Measurements from ENCODE around the gene PIM3. TPM values are rescaled to one million over a fixed set of nuclear protein-coding genes. Genes with fewer than 3 reads are reported as not detected.

The PIM3 gene
- total RNA-seq, 1 donor from 2014 or later, result 18.6 TPM

DNA sequence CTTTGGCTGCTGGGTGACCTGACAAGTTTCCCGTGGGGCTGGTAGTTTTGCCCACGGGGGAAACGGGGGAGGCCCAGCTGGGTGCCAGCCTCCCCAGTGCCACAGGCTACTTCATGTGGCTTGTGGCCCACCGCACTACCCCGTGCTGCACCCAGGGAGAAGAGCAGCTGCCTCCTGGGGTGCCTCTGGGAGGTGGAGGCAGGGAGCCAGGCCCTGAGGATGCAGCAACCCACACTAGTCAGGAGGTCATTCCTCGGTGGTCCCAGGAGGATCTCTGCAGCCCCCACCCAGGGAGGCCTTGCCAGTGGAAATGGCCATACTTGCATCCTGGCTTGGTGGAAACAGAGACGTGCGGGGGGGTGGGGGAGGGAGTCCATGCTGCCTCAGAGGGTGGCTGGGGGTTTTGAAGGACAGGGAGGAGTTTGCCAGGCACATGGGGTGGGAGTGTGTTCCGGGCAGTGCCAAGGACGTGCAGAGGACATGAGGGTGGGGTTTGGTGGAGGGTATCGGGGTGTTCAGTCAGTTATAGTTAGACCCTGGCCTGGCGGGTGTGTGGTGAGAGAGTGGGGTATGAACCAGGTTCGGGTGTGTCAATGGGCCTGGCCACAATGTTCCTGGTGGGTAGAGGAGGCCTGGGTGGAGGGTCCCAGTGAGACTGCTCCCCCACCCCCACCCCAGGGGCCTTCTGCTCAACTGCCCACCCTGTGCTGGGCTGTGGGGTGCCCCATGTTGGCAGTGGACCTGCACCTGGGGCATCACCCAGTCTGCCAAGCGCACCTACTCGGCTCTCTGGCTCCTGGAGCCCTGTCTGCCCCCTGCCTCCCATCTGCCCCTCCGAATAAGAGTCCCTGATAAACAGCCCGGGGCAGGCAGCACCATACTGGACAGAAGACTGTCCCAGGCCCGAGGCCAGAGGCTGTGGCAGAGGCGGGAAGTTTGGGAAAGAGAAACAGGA is 3.8 kb downstream of the PIM3 start:
- H3K4me1 Mint-ChIP-seq (ENCODE audit: unreplicated experiment), result peaks cover 35% of the 10 kb centered on the region
- H3K9me3 Mint-ChIP-seq (ENCODE audit: unreplicated experiment), result no peaks in the 10 kb centered on the region
- H3K27ac Mint-ChIP-seq (ENCODE audit: unreplicated experiment), result peak overlapping the region; percentile 64
- DNase-seq (ENCODE audit: extremely low spot score, unreplicated experiment), result no peak
- H3K36me3 Mint-ChIP-seq (ENCODE audit: unreplicated experiment), result peaks cover 7% of the 10 kb centered on the region
- H3K27me3 Mint-ChIP-seq (ENCODE audit: unreplicated experiment), result no peaks in the 10 kb centered on the region
- TF ChIP-seq, protein P1, sequence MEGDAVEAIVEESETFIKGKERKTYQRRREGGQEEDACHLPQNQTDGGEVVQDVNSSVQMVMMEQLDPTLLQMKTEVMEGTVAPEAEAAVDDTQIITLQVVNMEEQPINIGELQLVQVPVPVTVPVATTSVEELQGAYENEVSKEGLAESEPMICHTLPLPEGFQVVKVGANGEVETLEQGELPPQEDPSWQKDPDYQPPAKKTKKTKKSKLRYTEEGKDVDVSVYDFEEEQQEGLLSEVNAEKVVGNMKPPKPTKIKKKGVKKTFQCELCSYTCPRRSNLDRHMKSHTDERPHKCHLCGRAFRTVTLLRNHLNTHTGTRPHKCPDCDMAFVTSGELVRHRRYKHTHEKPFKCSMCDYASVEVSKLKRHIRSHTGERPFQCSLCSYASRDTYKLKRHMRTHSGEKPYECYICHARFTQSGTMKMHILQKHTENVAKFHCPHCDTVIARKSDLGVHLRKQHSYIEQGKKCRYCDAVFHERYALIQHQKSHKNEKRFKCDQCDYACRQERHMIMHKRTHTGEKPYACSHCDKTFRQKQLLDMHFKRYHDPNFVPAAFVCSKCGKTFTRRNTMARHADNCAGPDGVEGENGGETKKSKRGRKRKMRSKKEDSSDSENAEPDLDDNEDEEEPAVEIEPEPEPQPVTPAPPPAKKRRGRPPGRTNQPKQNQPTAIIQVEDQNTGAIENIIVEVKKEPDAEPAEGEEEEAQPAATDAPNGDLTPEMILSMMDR (IDR thresholded peaks at IDR 0.05), result no peak
- peak overlapping the region; percentile 65 for H3K4me3 Mint-ChIP-seq (ENCODE audit: unreplicated experiment)

DNA sequence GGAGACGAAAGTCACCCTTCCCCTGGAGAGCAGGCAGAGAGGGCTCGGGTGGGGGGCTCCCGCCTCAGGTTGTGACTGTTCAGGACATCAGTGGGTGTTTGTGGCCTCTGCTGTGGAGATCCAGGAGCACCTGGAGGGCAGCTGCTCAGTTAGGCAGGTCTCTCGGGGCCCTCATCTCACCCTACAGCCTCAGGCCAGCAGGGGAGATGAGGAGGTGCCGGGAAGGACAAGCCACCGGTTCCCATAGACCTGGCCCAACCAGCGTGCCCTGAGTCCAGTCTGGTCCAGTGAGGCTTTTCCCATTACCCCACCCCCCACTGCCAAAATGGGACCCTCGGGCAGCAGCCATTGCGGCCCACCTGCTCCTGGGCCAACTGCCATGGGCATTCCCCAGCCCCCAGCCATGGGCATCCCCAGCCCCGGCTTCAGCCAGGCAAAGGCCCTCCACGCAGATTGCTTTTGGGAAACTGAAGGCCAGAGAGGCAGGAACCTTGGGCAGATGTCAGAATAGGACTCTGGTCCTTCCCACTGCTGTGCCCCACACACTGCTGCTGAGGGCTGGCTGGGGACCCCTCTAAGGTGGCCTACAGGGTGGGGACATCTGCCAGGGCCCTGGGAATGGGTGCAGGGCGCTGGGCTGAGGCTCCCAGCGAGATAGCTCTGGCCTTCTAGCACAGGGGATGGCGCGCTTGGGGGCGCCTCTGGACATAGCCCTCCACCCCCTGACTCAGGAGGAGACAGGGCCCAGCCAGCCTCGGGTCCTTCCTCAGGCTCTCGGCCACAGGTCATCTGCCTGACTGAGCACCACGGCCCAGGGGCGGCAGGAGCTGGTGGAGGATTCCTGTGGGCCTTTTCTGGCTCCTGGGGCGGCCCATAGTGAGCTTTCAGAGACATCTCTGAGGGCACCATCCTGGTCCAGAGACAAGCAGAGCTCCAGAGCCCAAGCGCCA is 4.8 kb downstream of the PIM3 start:
- no peaks in the 10 kb centered on the region for H3K9me3 Mint-ChIP-seq (ENCODE audit: unreplicated experiment)

DNA sequence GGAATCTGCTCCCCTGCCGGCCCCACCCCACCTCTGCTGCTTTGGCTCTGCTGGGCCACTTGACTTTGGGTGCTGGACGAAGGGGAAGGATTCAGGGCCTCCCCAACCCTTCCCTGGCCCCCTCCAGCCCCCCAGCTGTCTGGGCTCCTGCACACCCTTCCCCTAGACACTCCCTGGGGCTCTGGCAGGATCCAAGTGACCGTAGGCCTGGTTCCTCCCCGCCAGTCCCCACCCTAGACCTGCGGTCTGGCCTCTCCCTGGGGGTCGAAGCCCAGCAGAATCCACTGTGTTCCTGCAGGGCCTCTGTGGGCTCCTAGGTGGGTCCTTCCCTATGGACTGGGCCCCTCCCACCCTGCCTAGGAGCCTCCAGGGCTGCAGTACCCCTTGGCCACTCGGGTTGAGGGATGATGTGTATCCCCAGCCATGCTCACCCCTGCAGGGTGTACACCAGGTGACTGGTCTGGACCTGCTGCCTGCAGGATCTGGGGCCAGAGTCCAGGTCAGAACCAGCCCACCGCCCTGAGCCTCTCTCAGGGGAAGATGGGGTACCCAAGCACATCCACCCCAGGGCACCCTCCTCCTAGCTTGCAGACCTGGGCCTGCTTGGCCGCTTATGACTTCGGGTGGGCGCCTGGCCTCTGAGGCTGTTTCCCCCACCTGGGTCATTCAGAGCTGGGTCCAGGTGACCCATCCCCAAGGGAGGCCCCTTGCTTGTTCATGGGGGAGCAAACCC is 5.6 kb downstream of the PIM3 start:
- Mint-ChIP-seq H3K27ac (ENCODE audit: unreplicated experiment) (no peak overlapping the region), H3K4me1 (ENCODE audit: unreplicated experiment) (peaks cover 42% of the 10 kb centered on the region), H3K36me3 (ENCODE audit: unreplicated experiment) (peaks cover 7% of the 10 kb centered on the region), H3K4me3 (ENCODE audit: unreplicated experiment) (no peak overlapping the region), H3K27me3 (ENCODE audit: unreplicated experiment) (no peaks in the 10 kb centered on the region), H3K9me3 (ENCODE audit: unreplicated experiment) (no peaks in the 10 kb centered on the region)
- TF ChIP-seq, protein P1 (IDR thresholded peaks at IDR 0.05), result no peak
- no peak for DNase-seq (ENCODE audit: extremely low spot score, unreplicated experiment)

More for the DNA sequence above, 4.8 kb downstream of the PIM3 start:
- H3K4me1 Mint-ChIP-seq (ENCODE audit: unreplicated experiment), result peaks cover 35% of the 10 kb centered on the region
- peaks cover 7% of the 10 kb centered on the region for H3K36me3 Mint-ChIP-seq (ENCODE audit: unreplicated experiment)
- H3K27ac Mint-ChIP-seq (ENCODE audit: unreplicated experiment), result no peak overlapping the region
- no peak for DNase-seq (ENCODE audit: extremely low spot score, unreplicated experiment)
- H3K4me3 Mint-ChIP-seq (ENCODE audit: unreplicated experiment), result no peak overlapping the region
- TF ChIP-seq, protein P1 (IDR thresholded peaks at IDR 0.05), result no peak
- no peaks in the 10 kb centered on the region for H3K27me3 Mint-ChIP-seq (ENCODE audit: unreplicated experiment)

DNA sequence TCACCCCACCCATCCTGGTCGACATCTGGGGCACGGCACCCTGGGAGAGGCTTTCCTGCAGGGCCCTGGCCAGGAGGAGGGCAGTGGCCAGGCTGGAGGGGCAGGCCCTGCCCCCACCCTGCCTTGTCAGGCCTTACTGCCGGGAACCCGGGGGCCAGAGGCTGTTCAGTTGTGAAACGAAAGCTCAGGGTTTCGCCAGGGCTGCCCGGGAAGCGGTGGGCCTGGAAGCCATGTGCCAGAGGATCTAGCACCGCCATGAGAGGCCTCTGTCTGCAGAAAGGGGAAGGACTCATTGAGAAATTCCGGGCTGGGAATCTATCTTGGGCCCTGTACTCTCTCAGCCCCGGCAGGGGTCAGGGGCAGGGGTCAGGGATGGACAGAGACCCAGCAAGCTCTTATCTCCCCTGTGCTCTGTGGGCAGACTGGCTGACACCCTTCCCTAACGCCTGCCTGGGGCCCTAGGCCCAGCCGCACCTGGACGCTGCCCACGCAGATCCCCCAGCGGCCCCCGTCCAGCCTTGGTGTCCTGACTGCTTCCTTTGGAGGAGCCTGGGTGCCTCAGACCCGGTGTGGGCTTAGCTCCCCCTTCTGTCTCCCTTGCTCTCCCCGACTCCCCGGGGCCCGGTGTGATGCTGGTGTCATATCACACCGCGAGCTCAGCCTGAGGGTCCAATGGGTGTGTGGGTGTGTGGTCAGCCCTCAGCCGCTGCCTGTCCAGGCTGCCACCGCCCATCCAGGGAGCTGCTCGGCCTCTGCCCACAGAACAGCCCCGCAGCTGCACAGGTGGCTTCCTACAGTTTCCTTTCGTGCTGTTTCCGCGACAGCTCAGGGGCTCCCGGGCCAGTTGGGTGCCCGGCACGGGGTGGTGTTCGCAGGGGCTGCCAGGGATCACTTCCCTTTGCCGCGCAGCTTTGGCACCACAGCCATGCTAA is 6.5 kb downstream of the PIM3 start:
- Mint-ChIP-seq H3K36me3 (ENCODE audit: unreplicated experiment) (peaks cover 7% of the 10 kb centered on the region), H3K4me3 (ENCODE audit: unreplicated experiment) (no peak overlapping the region), H3K9me3 (ENCODE audit: unreplicated experiment) (no peaks in the 10 kb centered on the region), H3K27me3 (ENCODE audit: unreplicated experiment) (no peaks in the 10 kb centered on the region), H3K4me1 (ENCODE audit: unreplicated experiment) (peaks cover 42% of the 10 kb centered on the region), H3K27ac (ENCODE audit: unreplicated experiment) (peak overlapping the region; percentile 41)
- TF ChIP-seq, protein P1 (IDR thresholded peaks at IDR 0.05), result no peak
- DNase-seq (ENCODE audit: extremely low spot score, unreplicated experiment), result no peak
